Fibroblast of skin of right biceps (primary cell): ENCODE data around the gene OOEP.
A peak's percentile ranks its signal among the peaks of the same experiment; 100 is the strongest.

Source experiments
- DNase-seq: peaks from one replicate; pipeline ENCODE4 v3.0.0-alpha.2; 2013

Gene OOEP

GRCh38 chr6:73364121-73364520, 5.6 kb downstream of the OOEP start:
- DNase-seq, result no peak

GRCh38 chr6:73363537-73363875, 6.2 kb downstream of the OOEP start:
- no peak for DNase-seq

DNA sequence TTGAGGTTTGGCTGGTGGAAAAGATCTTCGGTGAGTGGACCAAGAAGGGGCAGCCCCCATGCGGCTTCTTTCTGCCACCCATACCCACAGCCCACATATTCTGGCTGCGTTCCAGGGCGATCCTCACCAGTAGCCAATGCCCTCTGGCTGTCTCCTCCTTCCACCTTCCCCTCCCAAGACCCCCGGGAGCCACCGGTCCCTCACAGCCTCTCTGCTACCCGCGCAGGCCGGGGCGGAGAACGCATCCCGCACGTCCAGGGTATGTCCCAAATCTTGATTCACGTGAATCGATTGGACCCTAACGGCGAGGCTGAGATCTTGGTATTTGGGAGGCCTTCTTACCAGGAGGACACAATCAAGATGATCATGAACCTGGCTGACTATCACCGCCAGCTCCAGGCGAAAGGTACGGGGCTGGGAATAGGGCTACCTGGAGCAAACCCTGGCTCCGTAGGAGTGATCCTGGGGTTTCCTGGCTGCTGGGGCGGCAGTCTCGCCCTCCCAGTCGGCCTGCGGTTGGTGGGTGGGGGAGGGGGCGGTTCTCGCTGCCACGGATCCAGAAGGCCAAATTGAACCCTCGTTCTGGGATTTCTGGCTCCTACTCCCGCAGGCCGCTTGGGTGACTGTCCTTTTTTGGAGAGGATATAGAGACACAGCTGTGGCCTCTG, 6.7 kb downstream of the OOEP start:
- DNase-seq, result no peak

- DNase-seq, result no peak
These were observed 7.3 kb downstream of the OOEP start, which contains the start of gene KHDC3L for GRCh38 chr6:73362358-73362757. KHDC3L (plus strand) TSS chr6:73362658; CDS start chr6:73362730, 72 bp downstream.

DNA sequence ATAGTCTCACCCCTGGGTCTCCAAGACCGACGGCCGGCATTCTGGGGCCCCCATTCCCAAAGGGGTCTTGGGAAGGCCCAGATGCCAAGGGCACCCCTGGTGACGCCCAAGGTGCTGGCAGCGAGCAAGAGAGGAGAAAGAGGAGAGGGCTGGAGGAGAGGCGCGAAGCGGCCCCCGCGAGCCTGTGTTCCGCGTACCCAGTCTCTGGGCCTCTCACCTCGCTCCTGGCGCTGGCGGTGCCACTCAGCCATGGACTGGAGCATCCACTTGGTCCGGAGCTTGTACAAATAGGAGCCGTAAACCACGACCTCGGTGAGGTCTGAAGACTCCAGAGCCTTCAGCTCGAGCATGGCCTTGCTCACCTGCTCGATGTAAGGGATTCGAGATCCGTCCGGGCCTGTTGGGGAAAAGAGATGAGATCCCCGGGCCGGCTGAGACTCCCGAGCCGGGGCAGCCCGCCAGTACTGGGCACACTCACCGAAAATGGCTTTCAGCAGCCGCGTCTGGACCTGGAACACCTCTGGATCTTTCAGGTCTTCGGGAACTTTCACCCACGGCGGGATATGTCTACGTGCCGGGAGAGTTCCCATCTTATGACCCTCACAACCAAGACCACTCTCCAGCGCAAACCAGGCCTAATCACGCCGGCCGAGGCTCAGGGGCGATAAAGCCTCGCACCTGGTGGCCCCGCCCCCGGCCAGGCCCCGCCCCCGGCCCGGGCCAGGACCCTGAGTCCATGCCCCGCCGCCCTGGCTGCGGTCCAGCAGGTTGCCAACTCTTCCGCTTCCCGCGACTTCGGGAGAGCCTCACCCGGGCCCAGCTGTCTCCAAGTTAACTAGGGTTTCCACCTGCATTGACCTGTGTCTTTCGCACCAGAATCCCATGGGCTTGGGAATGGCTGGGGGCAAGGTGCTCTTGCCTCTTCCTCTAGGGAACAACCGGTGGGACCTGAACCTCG, 15.8 kb downstream of the OOEP start, which contains the start of gene DPPA5:
TSS of gene DPPA5 (minus strand) at position 641 of the 958 bp plus-strand sequence. CDS start at position 590, 51 bp downstream.
- DNase-seq, result no peak

GRCh38 chr6:73349311-73349710, 20.4 kb downstream of the OOEP start:
- no peak for DNase-seq

GRCh38 chr6:73348550-73349204, 21.0 kb downstream of the OOEP start:
- no peak for DNase-seq

GRCh38 chr6:73343164-73343563, 26.5 kb downstream of the OOEP start:
- DNase-seq, result no peak

DNA sequence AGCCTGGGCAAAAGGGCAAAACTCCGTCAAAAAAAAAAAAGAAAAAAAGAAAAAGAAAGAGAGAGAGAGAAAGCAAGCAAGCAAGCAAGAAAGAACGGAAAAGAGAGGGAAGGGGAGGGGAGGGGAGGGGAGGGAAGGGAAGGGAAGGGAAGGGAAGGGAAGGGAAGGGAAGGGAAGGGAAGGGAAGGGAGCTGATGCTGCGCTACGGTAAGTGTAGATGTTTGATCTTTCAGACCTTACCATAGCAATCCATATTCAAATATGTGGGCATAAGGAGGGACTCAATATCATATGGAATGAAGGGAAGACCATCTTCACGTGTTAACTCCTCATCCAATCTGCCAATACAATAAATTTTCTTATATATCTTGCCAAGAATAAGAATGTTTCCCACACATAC, 27.5 kb downstream of the OOEP start:
- no peak for DNase-seq

GRCh38 chr6:73341335-73341734, 28.4 kb downstream of the OOEP start:
- no peak for DNase-seq

- peak; percentile 19 for DNase-seq
These were observed 29.6 kb downstream of the OOEP start for GRCh38 chr6:73340048-73340447.

GRCh38 chr6:73339340-73339739, 30.4 kb downstream of the OOEP start:
- peak; percentile 7 for DNase-seq

- no peak for DNase-seq
These were observed 40.5 kb downstream of the OOEP start for GRCh38 chr6:73329201-73329600.

DNA sequence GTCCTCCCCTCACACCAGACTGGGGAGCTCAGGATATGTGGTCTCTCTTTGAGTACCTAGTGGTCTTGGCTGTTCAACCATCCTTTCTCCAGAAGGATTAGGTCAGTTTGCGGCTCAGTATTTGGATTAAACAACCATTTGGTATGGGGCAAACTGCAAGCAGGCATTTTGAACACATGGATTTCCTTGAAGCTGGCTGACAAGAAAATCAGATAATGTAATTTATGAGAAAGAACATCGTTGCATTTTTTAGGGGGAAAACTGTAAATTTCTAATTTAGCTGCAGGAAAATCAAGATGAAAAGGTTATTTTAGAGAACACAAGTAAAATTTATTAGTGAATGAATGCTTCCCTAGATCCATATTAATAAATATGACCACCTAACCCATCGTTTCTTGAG, 40.9 kb downstream of the OOEP start:
- DNase-seq, result no peak

GRCh38 chr6:73325656-73326055, 44.0 kb downstream of the OOEP start:
- no peak for DNase-seq

DNA sequence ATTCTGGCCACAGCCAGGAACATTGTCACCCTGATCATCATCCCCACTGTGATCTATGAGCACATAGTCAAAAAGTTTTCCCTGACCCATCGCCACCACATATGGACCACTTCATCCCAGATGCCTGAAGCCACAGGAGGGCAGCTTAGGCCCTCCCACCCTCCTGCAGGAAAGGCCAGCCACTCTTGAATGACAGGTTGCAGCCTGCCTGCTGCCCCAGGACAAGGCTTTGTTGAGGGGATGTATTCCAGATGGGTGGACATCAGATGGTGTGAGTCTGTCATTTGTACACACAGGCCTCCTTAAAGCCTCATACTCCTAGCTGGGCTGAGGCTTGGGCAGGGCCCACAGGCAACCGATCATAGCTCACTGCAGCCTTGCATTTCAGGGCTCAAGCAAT, 46.4 kb downstream of the OOEP start:
- DNase-seq, result no peak
